ENCODE measurements around the gene ADAM29. TPM values are rescaled to one million over a fixed set of nuclear protein-coding genes. Genes with fewer than 3 reads are reported as not detected.

The ADAM29 gene
- not detected in 2 replicates for total RNA-seq

GRCh38 chr4:174918058-174918457 lies at the start of gene ADAM29:
TSS of gene ADAM29 (plus strand) at chr4:174918358. CDS start at chr4:174975526, 57,168 bp downstream.

Other genes starting within 250 kb of the ADAM29 start
- not detected in 2 replicates for gene GLRA3, start 89.1 kb upstream of the ADAM29 start, total RNA-seq

Data from smooth muscle cell of the pulmonary artery (primary cell).